ENCODE data around the gene CRYBA2. TPM values are rescaled to one million over a fixed set of nuclear protein-coding genes. Genes with fewer than 3 reads are reported as not detected.

Gene CRYBA2
- polyA plus RNA-seq, 2 of the 4 experiments (the other 2 are of a cell fraction) = not detected

DNA sequence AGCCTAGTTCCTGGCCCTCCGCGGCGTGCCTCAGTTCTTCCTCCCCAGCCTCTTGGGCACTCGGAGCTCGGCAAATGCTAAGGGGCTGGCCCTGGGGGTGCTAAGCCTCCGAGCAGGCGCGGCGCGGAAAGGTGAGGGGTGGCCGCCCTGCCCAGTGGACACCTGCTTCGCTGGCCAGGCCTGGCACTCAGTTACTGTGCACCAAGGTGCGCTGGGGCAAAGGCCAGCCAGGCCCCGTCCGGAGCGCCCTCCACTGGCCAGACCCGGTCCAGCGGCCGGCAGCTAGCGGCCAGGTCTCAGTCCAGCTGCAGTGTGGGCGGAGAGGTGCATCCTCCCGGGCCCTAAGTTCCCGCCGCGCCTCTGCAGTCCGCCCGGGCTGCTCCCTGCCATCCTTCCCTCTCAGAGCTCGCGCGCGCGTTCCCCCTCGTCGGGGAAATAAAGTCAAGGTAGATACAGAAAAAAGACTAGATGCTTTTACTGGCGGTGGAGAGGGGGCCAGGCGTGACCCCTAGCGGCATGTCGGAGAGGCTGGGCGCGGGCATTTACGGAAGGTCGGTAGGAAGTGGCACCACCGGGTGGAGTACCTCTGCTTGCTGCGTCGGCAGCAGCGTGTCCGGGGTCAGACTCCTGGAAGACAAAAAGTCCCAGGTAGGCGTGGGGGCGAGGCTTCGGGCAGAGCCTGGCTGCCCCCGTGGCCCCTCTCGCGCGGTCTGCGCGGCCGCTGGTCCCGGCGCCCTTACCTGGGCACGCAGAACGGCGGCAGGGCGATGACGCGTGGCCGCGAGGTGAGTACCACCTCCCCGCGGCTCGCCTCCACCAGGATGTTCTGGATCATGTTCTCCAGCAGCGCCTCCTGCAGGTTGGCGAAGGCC lies 9.4 kb upstream of the CRYBA2 start (continued):
- TF ChIP-seq FOSB (CRISPR knock-in tag; IDR thresholded peaks at IDR 0.05) (no peak), SMC3 (IDR thresholded peaks at IDR 0.05) (peak; percentile 25; the same call in 2 of the 3 replicates), EHMT2 (IDR thresholded peaks at IDR 0.05; ENCODE audit: low read depth) (no peak)

DNA sequence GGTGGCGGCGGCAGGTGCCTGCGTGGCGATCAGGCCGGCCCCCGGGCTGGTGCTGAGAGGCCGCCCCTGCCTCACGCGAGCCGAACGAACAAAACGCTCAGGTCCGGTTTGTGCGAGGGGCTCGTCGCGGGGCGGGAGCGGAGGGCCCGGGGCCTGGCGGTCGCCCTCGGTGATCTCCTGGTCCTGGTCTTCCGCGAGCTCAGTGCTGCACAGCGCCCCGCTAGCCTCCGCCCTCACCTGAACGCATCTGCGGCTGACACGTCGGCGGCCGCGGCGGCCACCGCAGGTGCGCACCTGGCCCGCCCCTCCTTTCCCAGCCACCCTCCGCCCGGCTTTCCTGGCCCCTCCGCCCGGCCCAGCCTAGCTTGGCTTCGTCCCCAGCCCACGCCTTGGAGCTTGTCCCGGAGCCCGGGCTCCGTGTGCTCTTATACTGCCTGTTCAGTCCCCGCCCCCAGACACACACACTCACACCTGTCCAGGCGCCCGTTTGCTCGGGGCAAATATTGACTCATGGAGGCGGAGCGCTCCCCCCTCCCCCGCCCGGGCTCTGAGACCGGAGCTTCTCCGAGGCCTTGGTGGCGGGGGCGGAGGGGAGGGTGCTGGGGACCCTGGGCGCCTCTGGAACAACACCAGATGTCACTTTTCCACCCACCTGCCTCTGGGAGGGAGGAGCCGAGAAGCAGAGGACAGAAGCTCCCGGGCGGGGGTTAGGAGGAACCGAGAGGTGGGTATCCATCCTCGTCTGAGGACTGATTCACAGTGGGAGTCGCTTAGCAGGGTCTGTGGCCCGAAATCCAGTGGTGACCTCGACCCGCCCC lies 8.6 kb upstream of the CRYBA2 start:
- peak overlapping the region; percentile 97 for H3K4me2 ChIP-seq
- no peak for DNase-seq (ENCODE audit: low read depth in 1 of 2, low spot score in 1 of 2)
- no peak for TF ChIP-seq NFE2L2 (conservative IDR thresholded peaks at IDR 0.05; ENCODE audit: low read length)
- TF ChIP-seq FOXS1 (CRISPR knock-in tag; IDR thresholded peaks at IDR 0.05) = no peak
- no peak for TF ChIP-seq ZNF302 (CRISPR knock-in tag; IDR thresholded peaks at IDR 0.05)
- TF ChIP-seq HDAC2 (IDR thresholded peaks at IDR 0.05) = no peak
- TF ChIP-seq, protein P1, sequence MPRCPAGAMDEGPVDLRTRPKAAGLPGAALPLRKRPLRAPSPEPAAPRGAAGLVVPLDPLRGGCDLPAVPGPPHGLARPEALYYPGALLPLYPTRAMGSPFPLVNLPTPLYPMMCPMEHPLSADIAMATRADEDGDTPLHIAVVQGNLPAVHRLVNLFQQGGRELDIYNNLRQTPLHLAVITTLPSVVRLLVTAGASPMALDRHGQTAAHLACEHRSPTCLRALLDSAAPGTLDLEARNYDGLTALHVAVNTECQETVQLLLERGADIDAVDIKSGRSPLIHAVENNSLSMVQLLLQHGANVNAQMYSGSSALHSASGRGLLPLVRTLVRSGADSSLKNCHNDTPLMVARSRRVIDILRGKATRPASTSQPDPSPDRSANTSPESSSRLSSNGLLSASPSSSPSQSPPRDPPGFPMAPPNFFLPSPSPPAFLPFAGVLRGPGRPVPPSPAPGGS (IDR thresholded peaks at IDR 0.05) = no peak
- no peak for TF ChIP-seq MAZ (IDR thresholded peaks at IDR 0.05; ENCODE audit: borderline replicate concordance, low read depth, low read length)
- no peak for TF ChIP-seq SREBF2 (IDR thresholded peaks at IDR 0.05)
- peaks cover 8% of the 10 kb centered on the region for H3K4me1 ChIP-seq
- ChIA-PET CTCF (interaction anchor here (0.5 to 7.1 kb wide), 47 partner anchors 7 to 319 kb away, joined by 3 to 59 read pairs (median 5); partner anchors contain the start of gene CFAP65), POLR2A (interaction anchor here (1.6 kb wide), 1 partner anchor 386 kb away, joined by 4 read pairs; the partner anchor contains the start of gene DNPEP)
- no peaks in the 10 kb centered on the region for H3K9me3 ChIP-seq
- no peak for FAIRE-seq
- 79% methylated on average over 43 of the region's 70 CpGs for WGBS (ENCODE audit: missing lambda C conversion rate)
- H3K27ac ChIP-seq = peak overlapping the region in 1 of 2 experiments; percentile 83; a peak in 4 of 6 replicates
- ATAC-seq = peak in 1 of 2 experiments; percentile 2; a peak in 3 of 6 replicates
- H3K4me3 ChIP-seq = peak overlapping the region; percentile 59

- ChIA-PET POLR2A (interaction anchor here (1.6 kb wide), 1 partner anchor 387 kb away, joined by 4 read pairs; the partner anchor contains the start of gene DNPEP), CTCF (interaction anchor here (0.5 to 7.1 kb wide), 15 partner anchors 10 to 211 kb away, joined by 3 to 53 read pairs (median 6); no protein-coding TSS in a partner anchor)
- ATAC-seq (no peak), DNase-seq (ENCODE audit: low read depth in 1 of 2, low spot score in 1 of 2) (no peak), FAIRE-seq (no peak)
- 89% methylated on average over 21 of the region's 26 CpGs for WGBS (ENCODE audit: missing lambda C conversion rate)
- H3K27ac ChIP-seq = no peak overlapping the region
- peaks cover 13% of the 10 kb centered on the region for H3K4me1 ChIP-seq
- no peak overlapping the region for H3K4me3 ChIP-seq
- no peaks in the 10 kb centered on the region for H3K9me3 ChIP-seq
- TF ChIP-seq, protein P2, sequence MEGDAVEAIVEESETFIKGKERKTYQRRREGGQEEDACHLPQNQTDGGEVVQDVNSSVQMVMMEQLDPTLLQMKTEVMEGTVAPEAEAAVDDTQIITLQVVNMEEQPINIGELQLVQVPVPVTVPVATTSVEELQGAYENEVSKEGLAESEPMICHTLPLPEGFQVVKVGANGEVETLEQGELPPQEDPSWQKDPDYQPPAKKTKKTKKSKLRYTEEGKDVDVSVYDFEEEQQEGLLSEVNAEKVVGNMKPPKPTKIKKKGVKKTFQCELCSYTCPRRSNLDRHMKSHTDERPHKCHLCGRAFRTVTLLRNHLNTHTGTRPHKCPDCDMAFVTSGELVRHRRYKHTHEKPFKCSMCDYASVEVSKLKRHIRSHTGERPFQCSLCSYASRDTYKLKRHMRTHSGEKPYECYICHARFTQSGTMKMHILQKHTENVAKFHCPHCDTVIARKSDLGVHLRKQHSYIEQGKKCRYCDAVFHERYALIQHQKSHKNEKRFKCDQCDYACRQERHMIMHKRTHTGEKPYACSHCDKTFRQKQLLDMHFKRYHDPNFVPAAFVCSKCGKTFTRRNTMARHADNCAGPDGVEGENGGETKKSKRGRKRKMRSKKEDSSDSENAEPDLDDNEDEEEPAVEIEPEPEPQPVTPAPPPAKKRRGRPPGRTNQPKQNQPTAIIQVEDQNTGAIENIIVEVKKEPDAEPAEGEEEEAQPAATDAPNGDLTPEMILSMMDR (IDR thresholded peaks at IDR 0.05) = no peak
- no peak for TF ChIP-seq MAZ (IDR thresholded peaks at IDR 0.05; ENCODE audit: borderline replicate concordance, low read depth, low read length)
- TF ChIP-seq, protein P3, sequence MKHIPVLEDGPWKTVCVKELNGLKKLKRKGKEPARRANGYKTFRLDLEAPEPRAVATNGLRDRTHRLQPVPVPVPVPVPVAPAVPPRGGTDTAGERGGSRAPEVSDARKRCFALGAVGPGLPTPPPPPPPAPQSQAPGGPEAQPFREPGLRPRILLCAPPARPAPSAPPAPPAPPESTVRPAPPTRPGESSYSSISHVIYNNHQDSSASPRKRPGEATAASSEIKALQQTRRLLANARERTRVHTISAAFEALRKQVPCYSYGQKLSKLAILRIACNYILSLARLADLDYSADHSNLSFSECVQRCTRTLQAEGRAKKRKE (CRISPR knock-in tag; IDR thresholded peaks at IDR 0.05; ENCODE audit: low read depth) = no peak
- no peak for TF ChIP-seq HEYL (CRISPR knock-in tag; IDR thresholded peaks at IDR 0.05)
- TF ChIP-seq RFX5 (IDR thresholded peaks at IDR 0.05) = no peak
- no peak for TF ChIP-seq POLR2AphosphoS2 (conservative IDR thresholded peaks at IDR 0.05; ENCODE audit: low read length)
- TF ChIP-seq FOXS1 (CRISPR knock-in tag; IDR thresholded peaks at IDR 0.05) = no peak
- TF ChIP-seq FOSL2 (IDR thresholded peaks at IDR 0.05) = no peak
- no peak for TF ChIP-seq FOSL2 (CRISPR knock-in tag; IDR thresholded peaks at IDR 0.05)
- TF ChIP-seq ZSCAN20 (CRISPR knock-in tag; IDR thresholded peaks at IDR 0.05) = no peak
- TF ChIP-seq GATA3 (IDR thresholded peaks at IDR 0.05; ENCODE audit: borderline replicate concordance) = no peak
- TF ChIP-seq, protein P4, sequence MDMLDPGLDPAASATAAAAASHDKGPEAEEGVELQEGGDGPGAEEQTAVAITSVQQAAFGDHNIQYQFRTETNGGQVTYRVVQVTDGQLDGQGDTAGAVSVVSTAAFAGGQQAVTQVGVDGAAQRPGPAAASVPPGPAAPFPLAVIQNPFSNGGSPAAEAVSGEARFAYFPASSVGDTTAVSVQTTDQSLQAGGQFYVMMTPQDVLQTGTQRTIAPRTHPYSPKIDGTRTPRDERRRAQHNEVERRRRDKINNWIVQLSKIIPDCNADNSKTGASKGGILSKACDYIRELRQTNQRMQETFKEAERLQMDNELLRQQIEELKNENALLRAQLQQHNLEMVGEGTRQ (IDR thresholded peaks at IDR 0.05) = no peak
- no peak for TF ChIP-seq CBX2 (IDR thresholded peaks at IDR 0.05; ENCODE audit: borderline replicate concordance, low read depth)
- TF ChIP-seq, protein P1 (IDR thresholded peaks at IDR 0.05) = no peak
- TF ChIP-seq EP300 (IDR thresholded peaks at IDR 0.05) = no peak
- no peak for TF ChIP-seq EHMT2 (IDR thresholded peaks at IDR 0.05; ENCODE audit: low read depth)
- no peak for TF ChIP-seq ESRRA (IDR thresholded peaks at IDR 0.05; ENCODE audit: borderline replicate concordance, low read length)
- H3K4me2 ChIP-seq = no peak overlapping the region
Observed at GRCh38 chr2:219001100-219001576, 7.9 kb upstream of the CRYBA2 start.

All from A549 (cell line).